CD4-positive, alpha-beta T cell treated with Interleukin-4 for 4 hours (primary cell): ENCODE measurements around the gene TAS2R20.
"Not testable (repeated sequence)": the region's sequence is repeated elsewhere in the genome, so short reads cannot be mapped to it uniquely, and the experiment has no call there.

Experiments used
- DNase-seq: peaks from one replicate; pipeline ENCODE4 v3.0.0-alpha.2; 2020

TAS2R20 gene

GRCh38 chr12:10998204-10998603 is at the start of gene TAS2R20:
Gene TAS2R20 (minus strand): TSS chr12:10998304. CDS start chr12:10997875, 429 bp downstream.
- no peak for DNase-seq

- not testable (repeated sequence) for DNase-seq
Measured at GRCh38 chr12:11041366-11041765, 43.3 kb upstream of the TAS2R20 start.

GRCh38 chr12:11040162-11040561 is 42.1 kb upstream of the TAS2R20 start:
- no peak for DNase-seq

- no peak for DNase-seq
Measured at GRCh38 chr12:11039171-11039570, 41.1 kb upstream of the TAS2R20 start.

GRCh38 chr12:11033959-11034358 is 35.9 kb upstream of the TAS2R20 start:
- DNase-seq = not testable (repeated sequence)

GRCh38 chr12:11031307-11031706 is 33.2 kb upstream of the TAS2R20 start, which contains the start of gene TAS2R31:
Gene TAS2R31 (minus strand): TSS chr12:11031407. CDS start chr12:11031335, 72 bp downstream.
- DNase-seq = no peak

- DNase-seq = no peak
Measured at GRCh38 chr12:11026118-11026517, 28.0 kb upstream of the TAS2R20 start.

- DNase-seq = no peak
Measured at GRCh38 chr12:11023387-11023786, 25.3 kb upstream of the TAS2R20 start.

- DNase-seq = no peak
Measured at GRCh38 chr12:11022520-11022919, 24.4 kb upstream of the TAS2R20 start, which contains the start of gene TAS2R19. Gene TAS2R19 (minus strand): TSS chr12:11022620. CDS start chr12:11022571, 49 bp downstream.

GRCh38 chr12:11016937-11017336 is 18.8 kb upstream of the TAS2R20 start:
- no peak for DNase-seq

GRCh38 chr12:11015775-11016430 is 17.8 kb upstream of the TAS2R20 start:
- no peak for DNase-seq

GRCh38 chr12:11014234-11014633 is 16.1 kb upstream of the TAS2R20 start:
- no peak for DNase-seq

GRCh38 chr12:11007608-11008007 is 9.5 kb upstream of the TAS2R20 start:
- no peak for DNase-seq

GRCh38 chr12:10994307-10994706 is 3.8 kb downstream of the TAS2R20 start:
- DNase-seq = no peak

- DNase-seq = no peak
Measured at GRCh38 chr12:10989107-10989506, 9.0 kb downstream of the TAS2R20 start.

GRCh38 chr12:10986812-10987211 is 11.3 kb downstream of the TAS2R20 start, which contains the start of gene TAS2R50:
Gene TAS2R50 (minus strand): TSS chr12:10986912. CDS start chr12:10986860, 52 bp downstream.
- DNase-seq = no peak

- peak; percentile 53 for DNase-seq
Measured at GRCh38 chr12:10982244-10982643, 15.9 kb downstream of the TAS2R20 start.

GRCh38 chr12:10974965-10975364 is 23.1 kb downstream of the TAS2R20 start:
- no peak for DNase-seq

- no peak for DNase-seq
Measured at GRCh38 chr12:10968765-10969456, 29.2 kb downstream of the TAS2R20 start.

- no peak for DNase-seq
Measured at GRCh38 chr12:10967409-10967808, 30.7 kb downstream of the TAS2R20 start.

GRCh38 chr12:10966314-10966713 is 31.8 kb downstream of the TAS2R20 start:
- DNase-seq = no peak

GRCh38 chr12:10965476-10965875 is 32.6 kb downstream of the TAS2R20 start:
- no peak for DNase-seq

GRCh38 chr12:10960211-10960610 is 37.9 kb downstream of the TAS2R20 start:
- DNase-seq = peak; percentile 7

GRCh38 chr12:10959804-10960203 is 38.3 kb downstream of the TAS2R20 start:
- DNase-seq = peak; percentile 5
